DOHH2 (cell line): ENCODE results near the gene IRX2.

Experiments used
- CTCF ChIP-seq: fragments of 200-600 bp; sonication (generic); IDR thresholded peaks from one replicate; pipeline ENCODE4 v1.5.1; 2014; ENCODE audit warnings: antibody characterized with exemption, mild to moderate bottlenecking, low read depth, low read length; ENCODE audit not compliant: poor library complexity, severe bottlenecking
- EZH2phosphoT487 ChIP-seq: fragments of 200-600 bp; sonication (generic); IDR thresholded peaks from 2 replicates; pipeline ENCODE4 v1.6.1; 2017; ENCODE audit warnings: borderline replicate concordance, mild to moderate bottlenecking, antibody characterized with exemption, low read length, moderate library complexity, mixed read lengths

- no peak for TF ChIP-seq CTCF
- TF ChIP-seq EZH2phosphoT487, result no peak
Observed at GRCh38 chr5:2701592-2701991, 49.9 kb downstream of the IRX2 start.
